ENCODE measurements around the gene HSP90B1.

Gene HSP90B1

DNA sequence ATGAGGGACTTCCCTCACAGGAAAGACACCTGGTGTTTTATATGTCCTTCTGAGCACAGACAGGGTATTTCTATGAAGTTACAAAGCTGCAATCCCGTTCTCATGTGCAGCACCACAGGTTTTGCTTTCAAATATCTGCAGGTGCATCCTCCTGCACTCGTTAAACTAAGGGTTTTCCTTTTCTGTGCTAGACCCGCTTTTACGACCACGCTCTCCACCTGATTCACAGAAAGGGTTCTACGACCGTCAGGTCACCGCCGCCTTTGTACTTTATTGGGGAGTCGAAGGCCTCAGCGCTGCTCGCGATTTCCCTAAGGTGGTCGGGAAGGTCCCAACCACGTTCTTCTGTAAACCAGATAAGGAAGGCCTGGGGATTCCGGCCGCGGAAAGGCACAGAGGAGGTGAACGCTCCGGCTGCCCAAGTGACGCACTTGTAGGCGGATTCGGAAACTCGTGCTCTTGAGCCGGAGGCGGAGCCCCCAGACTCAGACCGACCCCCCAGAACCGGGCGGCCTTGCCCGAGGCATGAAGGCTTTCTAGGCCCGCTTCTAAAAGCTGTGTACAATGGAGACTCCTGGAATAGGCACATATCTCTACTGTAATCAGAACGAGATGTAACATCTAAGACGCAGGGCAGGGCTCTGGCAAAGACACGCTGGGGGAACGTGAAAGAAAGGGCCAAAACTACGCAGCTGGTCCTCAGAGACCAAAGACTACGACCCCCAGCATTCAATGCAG, 995 bp upstream of the HSP90B1 start:
- peak; percentile 69 for DNase-seq (ENCODE audit: low read depth)
- TF ChIP-seq, protein P1, sequence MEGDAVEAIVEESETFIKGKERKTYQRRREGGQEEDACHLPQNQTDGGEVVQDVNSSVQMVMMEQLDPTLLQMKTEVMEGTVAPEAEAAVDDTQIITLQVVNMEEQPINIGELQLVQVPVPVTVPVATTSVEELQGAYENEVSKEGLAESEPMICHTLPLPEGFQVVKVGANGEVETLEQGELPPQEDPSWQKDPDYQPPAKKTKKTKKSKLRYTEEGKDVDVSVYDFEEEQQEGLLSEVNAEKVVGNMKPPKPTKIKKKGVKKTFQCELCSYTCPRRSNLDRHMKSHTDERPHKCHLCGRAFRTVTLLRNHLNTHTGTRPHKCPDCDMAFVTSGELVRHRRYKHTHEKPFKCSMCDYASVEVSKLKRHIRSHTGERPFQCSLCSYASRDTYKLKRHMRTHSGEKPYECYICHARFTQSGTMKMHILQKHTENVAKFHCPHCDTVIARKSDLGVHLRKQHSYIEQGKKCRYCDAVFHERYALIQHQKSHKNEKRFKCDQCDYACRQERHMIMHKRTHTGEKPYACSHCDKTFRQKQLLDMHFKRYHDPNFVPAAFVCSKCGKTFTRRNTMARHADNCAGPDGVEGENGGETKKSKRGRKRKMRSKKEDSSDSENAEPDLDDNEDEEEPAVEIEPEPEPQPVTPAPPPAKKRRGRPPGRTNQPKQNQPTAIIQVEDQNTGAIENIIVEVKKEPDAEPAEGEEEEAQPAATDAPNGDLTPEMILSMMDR (conservative IDR thresholded peaks at IDR 0.05; ENCODE audit: low read depth, low read length) = no peak
- H3K4me3 ChIP-seq (ENCODE audit: low read length) = peak overlapping the region; percentile 78

DNA sequence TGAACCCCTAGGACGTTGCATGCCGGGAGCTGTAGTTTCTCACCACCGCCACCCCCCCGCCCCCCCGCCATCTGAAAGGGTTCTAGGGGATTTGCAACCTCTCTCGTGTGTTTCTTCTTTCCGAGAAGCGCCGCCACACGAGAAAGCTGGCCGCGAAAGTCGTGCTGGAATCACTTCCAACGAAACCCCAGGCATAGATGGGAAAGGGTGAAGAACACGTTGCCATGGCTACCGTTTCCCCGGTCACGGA, 501 bp upstream of the HSP90B1 start:
- H3K4me3 ChIP-seq (ENCODE audit: low read length) = peak overlapping the region; percentile 78
- DNase-seq (ENCODE audit: low read depth) = no peak
- TF ChIP-seq, protein P1 (conservative IDR thresholded peaks at IDR 0.05; ENCODE audit: low read depth, low read length) = no peak

DNA sequence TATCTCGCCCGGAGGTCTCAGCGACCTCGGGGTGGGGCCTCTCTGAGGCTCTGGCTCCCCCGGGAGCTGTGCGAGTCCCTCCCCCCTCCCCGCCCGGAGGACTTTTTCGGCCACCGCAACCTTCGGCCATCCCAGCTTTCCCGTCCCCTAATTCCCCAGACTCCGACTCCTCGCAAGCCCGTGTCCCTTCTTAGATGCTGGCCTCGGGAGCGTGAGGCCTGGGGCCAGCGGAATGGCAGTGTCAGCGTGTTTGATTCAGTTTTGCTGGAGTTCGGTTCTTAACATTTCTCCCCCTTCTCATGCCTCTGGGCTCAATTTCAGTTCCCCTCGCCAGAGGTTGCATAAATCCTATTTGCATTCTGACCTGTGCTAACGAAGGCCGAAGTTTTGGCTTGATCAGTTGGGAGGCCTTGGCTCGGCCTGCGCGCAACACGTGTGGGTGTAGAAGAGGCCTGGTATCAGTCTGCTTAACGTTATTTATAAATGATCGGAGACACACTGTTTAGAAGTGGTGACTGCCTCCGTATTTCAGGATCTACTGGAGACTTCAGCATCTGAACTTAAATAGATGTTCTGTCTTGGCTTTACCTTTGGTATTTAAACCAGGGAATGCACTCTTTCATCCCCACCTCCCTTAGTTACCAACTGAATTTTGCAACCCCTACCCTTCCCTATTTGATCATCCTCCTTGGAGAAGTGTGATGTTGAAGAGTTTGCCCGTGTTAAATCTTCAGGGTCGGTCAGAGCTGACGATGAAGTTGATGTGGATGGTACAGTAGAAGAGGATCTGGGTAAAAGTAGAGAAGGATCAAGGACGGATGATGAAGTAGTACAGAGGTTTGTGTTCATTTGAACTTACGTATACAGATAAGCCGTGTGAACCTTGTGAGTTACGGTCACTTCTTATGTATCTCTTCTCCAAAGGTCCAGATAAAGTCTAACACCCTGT, 851 bp downstream of the HSP90B1 start:
- peak overlapping the region; percentile 66 for H3K4me3 ChIP-seq (ENCODE audit: low read length)
- TF ChIP-seq, protein P1 (conservative IDR thresholded peaks at IDR 0.05; ENCODE audit: low read depth, low read length) = no peak
- no peak for DNase-seq (ENCODE audit: low read depth)

DNA sequence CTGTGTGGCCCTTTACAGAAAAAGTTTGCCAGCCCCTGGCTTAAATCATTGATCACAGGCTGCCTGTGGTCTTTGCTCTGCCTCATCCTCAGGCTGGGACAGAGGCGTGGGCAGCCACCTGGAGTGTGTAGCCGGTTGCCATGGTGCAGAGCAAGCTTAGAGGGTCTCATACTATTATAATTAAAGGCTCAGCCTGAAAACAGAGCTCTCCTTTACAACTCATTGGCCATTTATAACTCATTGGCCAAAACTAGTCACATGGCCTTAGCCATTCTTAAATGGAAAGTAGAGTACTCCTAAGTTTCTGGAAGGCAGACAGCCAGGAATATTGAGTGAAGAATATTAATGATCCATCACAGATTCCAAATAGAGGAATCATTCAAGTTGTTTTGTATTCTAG, 3.0 kb downstream of the HSP90B1 start:
- TF ChIP-seq, protein P1 (conservative IDR thresholded peaks at IDR 0.05; ENCODE audit: low read depth, low read length) = no peak
- H3K4me3 ChIP-seq (ENCODE audit: low read length) = no peak overlapping the region

DNA sequence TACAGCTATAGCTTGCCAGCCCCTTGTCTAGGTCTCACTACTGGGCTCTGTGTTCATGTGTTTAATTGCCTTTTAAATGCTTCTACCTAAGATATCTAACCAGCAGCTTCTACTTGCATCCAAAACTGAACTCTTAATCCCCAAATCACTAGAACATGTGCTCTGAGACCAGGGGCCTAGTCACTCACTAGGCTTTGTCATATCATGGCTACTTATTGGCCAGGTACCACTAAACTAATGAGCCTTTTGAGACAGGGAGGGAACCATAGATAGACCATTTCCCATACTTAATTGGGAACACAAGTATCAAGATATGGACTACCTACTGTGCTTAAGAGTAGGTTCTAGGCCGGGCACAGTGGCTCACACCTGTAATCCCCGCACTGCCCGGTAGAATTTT, 6.5 kb downstream of the HSP90B1 start:
- TF ChIP-seq, protein P1 (conservative IDR thresholded peaks at IDR 0.05; ENCODE audit: low read depth, low read length) = no peak
- no peak for DNase-seq (ENCODE audit: low read depth)
- no peak overlapping the region for H3K4me3 ChIP-seq (ENCODE audit: low read length)

More for the DNA sequence above, 3.0 kb downstream of the HSP90B1 start:
- DNase-seq (ENCODE audit: low read depth) = no peak

DNA sequence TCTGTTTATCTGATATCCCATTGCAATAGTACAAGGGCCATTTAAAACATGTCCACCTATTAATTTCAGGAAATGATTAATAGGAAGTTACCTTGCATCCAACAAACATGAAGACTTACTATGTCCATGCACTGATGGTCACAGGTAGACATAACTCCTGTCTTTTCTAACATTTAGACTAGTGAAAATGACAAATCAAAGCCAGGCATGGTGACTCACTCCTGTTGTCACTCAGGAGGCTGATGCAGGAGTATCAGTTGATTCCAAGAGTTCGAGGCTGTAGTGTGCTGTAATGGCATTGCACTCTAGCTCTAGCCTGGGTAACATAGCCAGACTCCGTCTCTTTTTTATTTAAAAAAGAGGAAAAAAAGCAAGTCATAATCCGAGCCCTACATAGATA, 14.8 kb downstream of the HSP90B1 start:
- DNase-seq (ENCODE audit: low read depth) = no peak
- TF ChIP-seq, protein P1 (conservative IDR thresholded peaks at IDR 0.05; ENCODE audit: low read depth, low read length) = no peak
- no peak overlapping the region for H3K4me3 ChIP-seq (ENCODE audit: low read length)
